Gastroesophageal sphincter (tissue), 3 donors: ENCODE measurements around the gene PPFIA1.

Experiments used
- POLR2A ChIP-seq, 2 donors: fragments of 450-650 bp; IDR thresholded peaks; one replicate each; pipeline ENCODE4 v1.6.1; 2017; ENCODE audit warnings: antibody characterized with exemption in 2 of 2, mild to moderate bottlenecking in 2 of 2, moderate library complexity in 1 of 2
- POLR2AphosphoS5 ChIP-seq: sonication (generic); formaldehyde crosslinking; IDR thresholded peaks from one replicate; pipeline ENCODE4 v1.6.1; 2017; ENCODE audit warnings: antibody characterized with exemption
- TF ChIP-seq, protein P1 (sequence below), 4 experiments: fragments of 200-600 bp in 2 of 4; fragments of 450-650 bp in 2 of 4; sonication (generic) in 1 of 4; IDR thresholded peaks; one replicate each; pipeline ENCODE4 v1.5.1; 2017 to 2019; ENCODE audit warnings: antibody characterized with exemption in 4 of 4, mild to moderate bottlenecking in 2 of 4, moderate library complexity in 2 of 4

DNA sequence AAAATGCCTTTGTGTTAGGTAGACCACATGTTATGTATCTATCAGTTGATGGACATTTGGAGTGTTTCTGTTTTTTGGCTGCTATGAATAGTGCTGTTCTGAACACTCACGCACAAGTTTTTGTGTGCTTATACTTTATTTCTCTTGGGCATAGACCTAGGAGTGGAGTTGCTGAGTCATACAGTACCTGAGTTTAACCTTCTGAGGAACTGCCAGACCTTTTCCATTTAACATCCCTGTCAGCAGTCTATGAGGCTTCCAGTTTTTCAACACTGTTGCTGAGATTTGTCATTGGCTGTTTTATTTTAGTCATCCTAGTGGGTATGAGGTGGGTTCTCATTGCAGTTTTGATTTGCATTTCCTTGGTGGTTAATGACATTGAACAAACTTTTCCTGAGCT is 132.2 kb downstream of the PPFIA1 start:
- TF ChIP-seq, protein P1, sequence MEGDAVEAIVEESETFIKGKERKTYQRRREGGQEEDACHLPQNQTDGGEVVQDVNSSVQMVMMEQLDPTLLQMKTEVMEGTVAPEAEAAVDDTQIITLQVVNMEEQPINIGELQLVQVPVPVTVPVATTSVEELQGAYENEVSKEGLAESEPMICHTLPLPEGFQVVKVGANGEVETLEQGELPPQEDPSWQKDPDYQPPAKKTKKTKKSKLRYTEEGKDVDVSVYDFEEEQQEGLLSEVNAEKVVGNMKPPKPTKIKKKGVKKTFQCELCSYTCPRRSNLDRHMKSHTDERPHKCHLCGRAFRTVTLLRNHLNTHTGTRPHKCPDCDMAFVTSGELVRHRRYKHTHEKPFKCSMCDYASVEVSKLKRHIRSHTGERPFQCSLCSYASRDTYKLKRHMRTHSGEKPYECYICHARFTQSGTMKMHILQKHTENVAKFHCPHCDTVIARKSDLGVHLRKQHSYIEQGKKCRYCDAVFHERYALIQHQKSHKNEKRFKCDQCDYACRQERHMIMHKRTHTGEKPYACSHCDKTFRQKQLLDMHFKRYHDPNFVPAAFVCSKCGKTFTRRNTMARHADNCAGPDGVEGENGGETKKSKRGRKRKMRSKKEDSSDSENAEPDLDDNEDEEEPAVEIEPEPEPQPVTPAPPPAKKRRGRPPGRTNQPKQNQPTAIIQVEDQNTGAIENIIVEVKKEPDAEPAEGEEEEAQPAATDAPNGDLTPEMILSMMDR (IDR thresholded peaks at IDR 0.05), result no peak
- TF ChIP-seq POLR2AphosphoS5, result no peak
- TF ChIP-seq POLR2A (IDR thresholded peaks at IDR 0.05), result no peak
